Stimulated activated CD8-positive, alpha-beta memory T cell treated with anti-CD3 and anti-CD28 coated beads, Interleukin-15, amount 100 ng/mL, for 1 hour (primary cell): ENCODE measurements around the gene SNTG2.
"Not testable (repeated sequence)": the region's sequence is repeated elsewhere in the genome, so short reads cannot be mapped to it uniquely, and the experiment has no call there.

ENCODE experiments used
- DNase-seq: peaks from one replicate; pipeline ENCODE4 v3.0.0-alpha.2; 2020; ENCODE audit warnings: low read depth

The SNTG2 gene

GRCh38 chr2:1053786-1054185, 103.1 kb downstream of the SNTG2 start:
- DNase-seq, result no peak

GRCh38 chr2:1054399-1054798, 103.8 kb downstream of the SNTG2 start:
- no peak for DNase-seq

- DNase-seq, result no peak
These were observed 104.5 kb downstream of the SNTG2 start for GRCh38 chr2:1055014-1055595.

GRCh38 chr2:1060372-1060771, 109.7 kb downstream of the SNTG2 start:
- no peak for DNase-seq

GRCh38 chr2:1060987-1061386, 110.3 kb downstream of the SNTG2 start:
- no peak for DNase-seq

- no peak for DNase-seq
These were observed 117.6 kb downstream of the SNTG2 start for GRCh38 chr2:1068241-1068640.

- DNase-seq, result no peak
These were observed 118.2 kb downstream of the SNTG2 start for GRCh38 chr2:1068822-1069221.

GRCh38 chr2:1069847-1070246, 119.2 kb downstream of the SNTG2 start:
- DNase-seq, result no peak

- DNase-seq, result no peak
These were observed 120.0 kb downstream of the SNTG2 start for GRCh38 chr2:1070601-1071000.

GRCh38 chr2:1071650-1072049, 121.0 kb downstream of the SNTG2 start:
- DNase-seq, result no peak

GRCh38 chr2:1072250-1072649, 121.6 kb downstream of the SNTG2 start:
- no peak for DNase-seq

- no peak for DNase-seq
These were observed 127.3 kb downstream of the SNTG2 start for GRCh38 chr2:1077911-1078310.

GRCh38 chr2:1078326-1078725, 127.7 kb downstream of the SNTG2 start:
- no peak for DNase-seq

GRCh38 chr2:1079873-1080799, 129.5 kb downstream of the SNTG2 start:
- DNase-seq, result no peak

GRCh38 chr2:1081451-1082225, 131.0 kb downstream of the SNTG2 start:
- DNase-seq, result no peak

GRCh38 chr2:1082456-1083205, 132.0 kb downstream of the SNTG2 start:
- DNase-seq, result no peak

- DNase-seq, result no peak
These were observed 137.7 kb downstream of the SNTG2 start for GRCh38 chr2:1088192-1088860.

GRCh38 chr2:1088940-1089339, 138.3 kb downstream of the SNTG2 start:
- no peak for DNase-seq

GRCh38 chr2:1091895-1092585, 141.4 kb downstream of the SNTG2 start:
- no peak for DNase-seq

- DNase-seq, result not testable (repeated sequence)
These were observed 143.0 kb downstream of the SNTG2 start for GRCh38 chr2:1093668-1094067.

- no peak for DNase-seq
These were observed 146.5 kb downstream of the SNTG2 start for GRCh38 chr2:1097101-1097500.
